ENCODE measurements around the gene OR5D18.

- TF ChIP-seq CTCF (IDR thresholded peaks at IDR 0.05) (no peak), EP300 (IDR thresholded peaks at IDR 0.05) (no peak)
Observed at GRCh38 chr11:55852141-55852540, 32.7 kb downstream of the OR5D18 start.

Data from sigmoid colon (tissue), 4 donors.